A673 (cell line): ENCODE measurements around the gene GLI2.

Experiments used
- EZH2 ChIP-seq: fragments of 200-600 bp; sonication (generic); IDR thresholded peaks from 2 replicates; pipeline ENCODE4 v1.6.1; 2017; ENCODE audit warnings: borderline replicate concordance, low read depth, mild to moderate bottlenecking, mixed read lengths, antibody characterized with exemption, low read length; ENCODE audit not compliant: poor library complexity, severe bottlenecking
- TF ChIP-seq, protein P1 (sequence below): fragments of 300-800, 200-600 bp; sonication (generic); conservative IDR thresholded peaks from 2 replicates; pipeline ENCODE4 v1.5.1; 2017; ENCODE audit warnings: low read depth, mild to moderate bottlenecking, antibody characterized with exemption, low read length, moderate library complexity, mixed read lengths

DNA sequence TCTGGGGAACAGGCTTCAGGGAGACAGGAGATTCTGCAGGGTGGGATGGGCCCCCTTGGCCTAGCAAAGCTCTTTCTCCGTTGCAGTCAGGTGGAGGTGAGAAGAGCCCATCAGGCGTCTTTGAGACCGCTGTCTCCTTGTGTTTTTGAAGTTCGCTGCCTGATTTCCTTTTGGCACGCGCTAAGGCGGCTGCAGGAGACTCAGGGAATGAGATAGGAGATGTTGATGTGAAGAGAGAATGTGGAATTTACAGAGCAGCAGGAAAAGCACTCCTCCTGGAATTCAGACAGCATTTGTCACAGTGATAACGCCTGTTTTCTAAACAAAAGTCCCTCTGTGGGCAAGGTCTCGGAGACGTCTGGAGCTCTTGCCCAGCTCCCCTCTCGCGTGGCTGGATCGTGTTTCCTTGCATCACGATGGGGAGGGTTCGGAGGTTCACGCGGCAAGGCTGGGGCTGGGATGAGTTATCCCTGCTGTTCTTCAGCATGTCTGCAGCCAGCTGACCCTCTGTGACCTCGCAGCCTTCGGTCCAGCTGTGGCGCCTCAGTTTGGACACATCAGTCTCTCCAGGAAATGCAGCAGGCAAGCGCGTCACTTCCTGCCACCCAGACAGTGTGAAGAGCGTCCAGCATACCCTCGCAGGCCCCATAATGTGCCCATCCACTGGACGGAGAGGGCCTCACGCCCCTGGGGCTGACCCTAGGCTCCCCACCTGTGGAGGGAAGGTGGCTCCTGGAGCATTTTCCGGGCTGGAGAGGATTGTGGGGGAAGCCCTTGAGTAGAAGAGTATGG is 30.2 kb downstream of the GLI2 start:
- TF ChIP-seq, protein P1, sequence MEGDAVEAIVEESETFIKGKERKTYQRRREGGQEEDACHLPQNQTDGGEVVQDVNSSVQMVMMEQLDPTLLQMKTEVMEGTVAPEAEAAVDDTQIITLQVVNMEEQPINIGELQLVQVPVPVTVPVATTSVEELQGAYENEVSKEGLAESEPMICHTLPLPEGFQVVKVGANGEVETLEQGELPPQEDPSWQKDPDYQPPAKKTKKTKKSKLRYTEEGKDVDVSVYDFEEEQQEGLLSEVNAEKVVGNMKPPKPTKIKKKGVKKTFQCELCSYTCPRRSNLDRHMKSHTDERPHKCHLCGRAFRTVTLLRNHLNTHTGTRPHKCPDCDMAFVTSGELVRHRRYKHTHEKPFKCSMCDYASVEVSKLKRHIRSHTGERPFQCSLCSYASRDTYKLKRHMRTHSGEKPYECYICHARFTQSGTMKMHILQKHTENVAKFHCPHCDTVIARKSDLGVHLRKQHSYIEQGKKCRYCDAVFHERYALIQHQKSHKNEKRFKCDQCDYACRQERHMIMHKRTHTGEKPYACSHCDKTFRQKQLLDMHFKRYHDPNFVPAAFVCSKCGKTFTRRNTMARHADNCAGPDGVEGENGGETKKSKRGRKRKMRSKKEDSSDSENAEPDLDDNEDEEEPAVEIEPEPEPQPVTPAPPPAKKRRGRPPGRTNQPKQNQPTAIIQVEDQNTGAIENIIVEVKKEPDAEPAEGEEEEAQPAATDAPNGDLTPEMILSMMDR, result no peak
- TF ChIP-seq EZH2, result no peak
